GM19099 (cell line): ENCODE results near the gene EFHD1.

Experiments
- POLR2A ChIP-seq: IDR thresholded peaks from 3 replicates; pipeline ENCODE4 v1.6.1; 2011; ENCODE audit warnings: low read depth; ENCODE audit not compliant: insufficient read length; ENCODE audit errors: extremely low read depth

EFHD1 gene

DNA sequence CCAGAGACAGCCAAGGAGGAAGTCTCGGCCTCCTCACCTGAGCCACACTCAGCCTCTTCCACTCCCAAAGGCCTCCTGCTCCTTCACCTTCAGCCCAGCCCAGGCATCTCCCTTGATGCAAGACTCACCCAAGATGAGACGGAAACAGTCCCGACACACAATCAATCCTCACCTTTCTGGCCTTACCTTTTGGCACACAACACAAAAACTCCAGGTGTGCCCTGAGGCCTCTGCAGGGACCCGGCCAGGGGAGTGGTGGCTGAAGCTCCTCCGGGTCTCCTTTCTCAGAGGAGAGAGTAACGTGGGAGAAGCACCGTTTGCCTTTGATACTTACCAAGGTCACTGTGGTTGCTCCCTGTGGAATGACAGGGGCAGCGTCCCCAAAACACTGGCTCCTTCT is 23.8 kb upstream of the EFHD1 start:
- TF ChIP-seq POLR2A, result no peak

DNA sequence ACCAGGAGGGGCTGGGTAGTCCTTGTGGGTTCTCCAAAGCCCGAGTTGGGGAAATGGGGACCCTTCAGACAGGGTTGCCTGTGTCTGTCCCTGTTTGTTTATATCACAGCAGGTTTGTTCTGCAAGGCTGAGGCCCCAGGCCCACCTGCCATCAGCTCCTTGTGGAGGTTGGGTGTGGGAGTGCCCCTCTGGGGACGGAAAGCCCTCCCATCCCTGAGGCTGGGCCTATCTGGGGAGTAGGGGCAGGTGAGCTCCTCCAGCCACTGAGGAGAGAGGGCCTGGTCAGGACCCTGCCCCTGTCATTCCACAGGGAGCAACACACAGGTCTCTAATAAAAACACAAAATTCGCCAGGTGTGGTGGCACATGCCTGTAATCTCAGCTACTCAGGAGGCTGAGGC is 23.3 kb upstream of the EFHD1 start:
- TF ChIP-seq POLR2A, result no peak

- no peak for TF ChIP-seq POLR2A
Measured at GRCh38 chr2:232611061-232611460, 22.3 kb upstream of the EFHD1 start.

GRCh38 chr2:232611559-232612218 is 21.7 kb upstream of the EFHD1 start:
- no peak for TF ChIP-seq POLR2A

DNA sequence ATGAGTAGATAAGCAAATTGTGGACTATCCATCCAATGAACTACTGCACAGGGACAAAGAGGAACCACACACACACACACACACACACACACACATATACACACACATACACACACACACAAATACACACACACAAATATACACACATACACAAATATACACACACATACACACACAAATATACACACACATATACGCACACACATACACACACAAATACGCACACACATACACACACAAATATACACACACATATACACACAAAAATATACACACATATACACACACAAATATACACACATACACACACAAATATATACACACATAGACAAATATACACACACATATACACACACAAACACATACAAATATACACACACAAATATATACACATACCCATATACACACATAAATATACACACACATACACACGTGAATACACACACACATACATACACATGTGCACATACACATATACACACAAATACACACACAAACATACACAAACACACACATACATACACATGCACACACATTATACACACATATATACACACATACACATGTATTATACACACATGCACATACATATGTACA is 19.8 kb upstream of the EFHD1 start:
- TF ChIP-seq POLR2A, result no peak

GRCh38 chr2:232615339-232615738 is 18.1 kb upstream of the EFHD1 start:
- TF ChIP-seq POLR2A, result no peak

GRCh38 chr2:232621186-232621585 is 12.2 kb upstream of the EFHD1 start:
- TF ChIP-seq POLR2A, result no peak

GRCh38 chr2:232622563-232622962 is 10.8 kb upstream of the EFHD1 start:
- TF ChIP-seq POLR2A, result no peak

DNA sequence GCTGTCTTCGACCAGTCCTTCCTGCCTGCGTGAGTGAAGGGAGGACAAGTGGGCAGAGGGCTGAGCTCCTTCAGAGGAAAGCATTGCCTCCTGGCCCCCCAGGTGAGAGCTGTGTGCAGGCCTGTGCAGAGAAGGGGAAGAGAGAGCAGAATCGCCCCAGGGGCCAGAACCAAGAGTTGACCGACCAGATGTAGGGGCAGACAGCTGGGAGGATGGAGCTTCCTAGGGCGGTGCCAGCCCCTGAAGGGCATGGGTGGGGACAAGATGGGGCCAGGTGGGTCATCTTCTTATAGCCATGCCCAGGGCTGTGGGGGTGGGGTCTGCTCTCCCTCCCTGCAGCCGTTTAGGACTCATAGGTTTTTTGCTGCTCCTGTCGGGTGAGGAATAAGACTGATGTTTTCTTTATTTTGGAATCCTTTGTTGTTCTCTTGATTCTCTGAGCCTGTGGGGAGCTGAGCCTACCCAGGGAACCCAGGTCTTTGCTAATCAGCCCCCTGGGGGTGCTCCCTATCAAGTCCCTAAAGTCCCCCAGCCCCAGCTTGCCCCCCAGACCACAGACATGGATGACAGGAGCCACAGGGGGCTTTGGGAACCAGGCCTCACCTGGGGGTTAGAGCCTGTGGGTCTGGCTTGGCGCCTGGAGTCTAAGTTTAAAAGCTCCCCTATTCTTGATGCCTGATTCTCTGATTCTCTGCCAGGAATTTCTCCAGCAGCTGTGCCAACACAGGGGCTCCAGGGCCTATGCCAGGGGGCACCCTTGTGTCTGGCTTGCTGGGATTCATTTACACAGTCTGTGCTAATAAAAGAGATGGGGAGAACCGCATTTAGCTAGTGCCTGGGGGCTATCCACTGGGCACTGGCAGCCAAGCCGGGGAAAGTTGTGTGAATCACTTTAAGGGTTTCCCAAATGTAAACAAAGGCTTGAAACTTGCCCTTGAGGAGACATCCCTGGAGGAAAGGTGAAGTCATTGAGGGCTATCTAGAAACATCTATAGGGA is 9.3 kb upstream of the EFHD1 start:
- no peak for TF ChIP-seq POLR2A

DNA sequence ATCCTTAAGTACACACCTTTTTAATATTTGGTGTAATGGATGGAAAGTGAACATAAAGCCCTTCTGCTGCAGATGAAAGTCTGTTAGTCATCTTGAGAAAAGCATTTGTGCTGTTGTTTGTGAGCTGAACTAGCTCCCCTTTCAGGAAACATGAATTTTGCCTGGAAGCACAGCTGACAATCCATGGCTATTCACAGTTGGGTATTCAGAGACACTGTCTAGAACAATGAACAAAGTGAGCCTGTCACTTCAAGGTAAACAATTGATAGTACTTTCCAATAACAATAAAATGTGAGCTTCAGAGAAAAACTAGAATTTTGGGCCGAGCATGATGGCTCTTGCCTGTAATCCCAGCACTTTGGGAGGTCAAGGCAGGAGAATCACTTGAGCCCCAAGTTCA is 6.8 kb upstream of the EFHD1 start:
- TF ChIP-seq POLR2A, result no peak

GRCh38 chr2:232628466-232629128 is 4.8 kb upstream of the EFHD1 start:
- no peak for TF ChIP-seq POLR2A

GRCh38 chr2:232629129-232629475 is 4.3 kb upstream of the EFHD1 start:
- TF ChIP-seq POLR2A, result no peak

GRCh38 chr2:232632229-232632903 is 1.0 kb upstream of the EFHD1 start:
- TF ChIP-seq POLR2A, result no peak

GRCh38 chr2:232632904-232633412 is 446 bp upstream of the EFHD1 start:
- no peak for TF ChIP-seq POLR2A
